ENCODE results near the gene PLA2G5.

GRCh38 chr1:20115479-20115878, 45.5 kb downstream of the PLA2G5 start:
- TF ChIP-seq, protein P1, sequence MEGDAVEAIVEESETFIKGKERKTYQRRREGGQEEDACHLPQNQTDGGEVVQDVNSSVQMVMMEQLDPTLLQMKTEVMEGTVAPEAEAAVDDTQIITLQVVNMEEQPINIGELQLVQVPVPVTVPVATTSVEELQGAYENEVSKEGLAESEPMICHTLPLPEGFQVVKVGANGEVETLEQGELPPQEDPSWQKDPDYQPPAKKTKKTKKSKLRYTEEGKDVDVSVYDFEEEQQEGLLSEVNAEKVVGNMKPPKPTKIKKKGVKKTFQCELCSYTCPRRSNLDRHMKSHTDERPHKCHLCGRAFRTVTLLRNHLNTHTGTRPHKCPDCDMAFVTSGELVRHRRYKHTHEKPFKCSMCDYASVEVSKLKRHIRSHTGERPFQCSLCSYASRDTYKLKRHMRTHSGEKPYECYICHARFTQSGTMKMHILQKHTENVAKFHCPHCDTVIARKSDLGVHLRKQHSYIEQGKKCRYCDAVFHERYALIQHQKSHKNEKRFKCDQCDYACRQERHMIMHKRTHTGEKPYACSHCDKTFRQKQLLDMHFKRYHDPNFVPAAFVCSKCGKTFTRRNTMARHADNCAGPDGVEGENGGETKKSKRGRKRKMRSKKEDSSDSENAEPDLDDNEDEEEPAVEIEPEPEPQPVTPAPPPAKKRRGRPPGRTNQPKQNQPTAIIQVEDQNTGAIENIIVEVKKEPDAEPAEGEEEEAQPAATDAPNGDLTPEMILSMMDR (conservative IDR thresholded peaks at IDR 0.05): no peak
- no peak for TF ChIP-seq EZH2 (IDR thresholded peaks at IDR 0.05; ENCODE audit: low read depth)

Measured in PC-9 (cell line).